Testis (tissue), 3 donors: Measurements from ENCODE around the gene DLG1. TPM values are rescaled to one million over a fixed set of nuclear protein-coding genes. Genes with fewer than 3 reads are reported as not detected.

Source experiments
- DNase-seq: peaks from one replicate; pipeline ENCODE4 v3.0.0-alpha.2; 2019
- H3K27ac ChIP-seq, 2 donors: fragments of 200-600 bp; sonication (generic); one replicate each; pipeline ENCODE4 v1.5.1; 2019
- H3K27me3 ChIP-seq: fragments of 200-600 bp; sonication (generic); one replicate; pipeline ENCODE4 v1.5.1; 2019
- H3K36me3 ChIP-seq: fragments of 200-600 bp; sonication (generic); one replicate; pipeline ENCODE4 v1.5.1; 2017; ENCODE audit warnings: low read depth; ENCODE audit errors: missing control alignments
- H3K4me1 ChIP-seq: fragments of 200-600 bp; sonication (generic); one replicate; pipeline ENCODE4 v1.5.1; 2019
- H3K4me3 ChIP-seq, 2 donors: fragments of 200-600 bp; sonication (generic); one replicate each; pipeline ENCODE4 v1.5.1; 2017 to 2019
- H3K9me3 ChIP-seq: fragments of 200-600 bp; sonication (generic); one replicate; pipeline ENCODE4 v1.5.1; 2017
- CTCF ChIP-seq, 3 experiments: fragments of 450-650 bp in 2 of 3; fragments of 200-600 bp in 1 of 3; sonication (generic) in 1 of 3; IDR thresholded peaks; one replicate each; pipeline ENCODE4 v1.5.1; 2016 to 2019; ENCODE audit warnings: antibody characterized with exemption in 3 of 3, mild to moderate bottlenecking in 2 of 3, moderate library complexity in 1 of 3
- POLR2A ChIP-seq: fragments of 450-650 bp; IDR thresholded peaks from one replicate; pipeline ENCODE4 v1.6.1; 2017; ENCODE audit warnings: antibody characterized with exemption, mild to moderate bottlenecking, moderate library complexity
- WGBS, 2 donors: methylation state at CpG; one replicate each; pipeline ENCODE4 v1.1.5; 2018; 5-methylcytosine and 5-hydroxymethylcytosine counted together
- intact Hi-C: fragments of 100-400 bp; cut with DNase I; formaldehyde crosslinking; loops from one replicate; pipeline ENCODE4 v1.15.1; 2023; ENCODE audit warnings: low total_unique reads
- polyA plus RNA-seq: library from polyadenylated mRNA; stranded (reverse); fragments of 350-450 nt; fragmentation: Illumina TruSeq; extraction: RNeasy Lipid Tissue Mini Kit (QIAGEN cat#74804); gene quantifications from one replicate; pipeline ENCODE4 v1.2.3, GENCODE V29; 2014; ENCODE audit warnings: low read depth, low replicate concordance; ENCODE audit not compliant: insufficient read depth
- total RNA-seq, 2 donors: library from RNA; depleted of rRNA; stranded (reverse); fragments of >200 nt; gene quantifications; one replicate each; pipeline ENCODE4 v1.2.3, GENCODE V29; 2016

Gene DLG1
- total and polyA plus RNA-seq, 3 donors from 2014 or later = 37.4 to 99.4 (median 99.3) TPM

GRCh38 chr3:197021231-197021630 lies 277.2 kb downstream of the DLG1 start:
- Histone ChIP-seq H3K36me3 (no peaks in the 10 kb centered on the region), H3K9me3 (no peaks in the 10 kb centered on the region), H3K27ac (no peak overlapping the region), H3K4me3 (no peak overlapping the region), H3K4me1 (no peaks in the 10 kb centered on the region), H3K27me3 (no peaks in the 10 kb centered on the region)
- WGBS, 2 donors = 73% methylated on average over 10 of the region's 10 CpGs; no CpG with 5 or more reads in 1 of the 2 donors
- DNase-seq = no peak
- TF ChIP-seq POLR2A = no peak
- no peak for TF ChIP-seq CTCF (IDR thresholded peaks at IDR 0.05)
- intact Hi-C loops = no loop called here

- 92% methylated on average over 13 of the region's 13 CpGs for WGBS, 2 donors
Measured at GRCh38 chr3:197019535-197019934, 278.9 kb downstream of the DLG1 start.

GRCh38 chr3:197019021-197019420 lies 279.4 kb downstream of the DLG1 start:
- H3K36me3 ChIP-seq = no peaks in the 10 kb centered on the region
- no peaks in the 10 kb centered on the region for H3K9me3 ChIP-seq
- no peak overlapping the region for H3K4me3 ChIP-seq
- 65 to 67% methylated on average over 6 of the region's 6 CpGs for WGBS, 2 donors
- no peak for DNase-seq
- no peak overlapping the region for H3K27ac ChIP-seq
- no peaks in the 10 kb centered on the region for H3K27me3 ChIP-seq
- intact Hi-C loops = no loop called here
- no peaks in the 10 kb centered on the region for H3K4me1 ChIP-seq
- no peak for TF ChIP-seq CTCF (IDR thresholded peaks at IDR 0.05)
- TF ChIP-seq POLR2A = no peak

More at GRCh38 chr3:197019535-197019934, 278.9 kb downstream of the DLG1 start:
- no peak for DNase-seq
- TF ChIP-seq POLR2A (no peak), CTCF (IDR thresholded peaks at IDR 0.05) (no peak)
- Histone ChIP-seq H3K4me1 (no peaks in the 10 kb centered on the region), H3K9me3 (no peaks in the 10 kb centered on the region), H3K36me3 (no peaks in the 10 kb centered on the region), H3K27ac (no peak overlapping the region), H3K4me3 (no peak overlapping the region), H3K27me3 (no peaks in the 10 kb centered on the region)
- intact Hi-C loops = no loop called here

GRCh38 chr3:197017003-197017402 lies 281.4 kb downstream of the DLG1 start:
- DNase-seq = no peak
- no peak for TF ChIP-seq POLR2A
- TF ChIP-seq CTCF (IDR thresholded peaks at IDR 0.05) = no peak
- WGBS, 2 donors = 94 to 100% methylated on average over 5 to 18 of the region's 18 CpGs
- Histone ChIP-seq H3K9me3 (no peaks in the 10 kb centered on the region), H3K36me3 (no peaks in the 10 kb centered on the region), H3K27ac (no peak overlapping the region), H3K27me3 (no peaks in the 10 kb centered on the region), H3K4me3 (no peak overlapping the region), H3K4me1 (no peaks in the 10 kb centered on the region)
- intact Hi-C loops = no loop called here
